ENCODE results near the gene OSBPL9.

DNA sequence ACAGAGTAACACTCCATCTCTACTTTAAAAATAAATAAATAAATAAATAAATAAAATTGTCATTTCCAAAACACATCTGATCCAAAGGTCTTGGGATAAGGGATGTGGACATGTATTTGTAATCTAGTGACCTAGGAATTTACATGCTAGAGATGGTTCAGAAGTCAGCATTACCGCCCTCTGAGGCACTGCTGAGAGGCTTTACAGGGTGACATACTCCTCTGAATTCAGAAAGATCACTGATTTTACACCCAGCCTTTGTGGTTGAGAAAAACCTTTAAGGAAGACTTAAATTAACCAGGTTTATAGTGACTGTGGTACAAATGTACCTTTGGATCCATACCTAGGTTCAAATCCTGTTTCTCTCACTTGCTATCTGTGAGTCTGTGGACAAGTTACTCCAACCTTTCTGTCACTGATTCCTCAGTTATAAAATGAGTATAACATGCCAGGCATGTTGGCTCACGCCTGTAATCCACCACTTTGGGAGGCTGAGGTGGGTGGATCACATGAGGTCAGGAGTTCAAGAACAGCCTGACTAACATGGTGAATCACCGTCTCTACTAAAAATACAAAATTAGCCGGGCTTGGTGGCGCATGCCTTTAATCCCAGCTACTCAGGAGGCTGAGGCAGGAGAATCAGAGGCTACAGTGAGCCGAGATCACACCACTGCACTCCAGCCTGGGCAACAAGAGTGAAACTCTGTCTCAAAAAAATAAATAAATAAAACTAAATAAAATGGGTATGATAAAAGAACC is 20.1 kb downstream of the OSBPL9 start:
- TF ChIP-seq EZH2phosphoT487 (IDR thresholded peaks at IDR 0.05; ENCODE audit: insufficient read depth, low read depth) (no peak), EZH2 (IDR thresholded peaks at IDR 0.05; ENCODE audit: insufficient read depth, poor library complexity, severe bottlenecking) (no peak)
